GM23338 (cell line): ENCODE results near the gene TMEM190. TPM values are rescaled to one million over a fixed set of nuclear protein-coding genes. Genes with fewer than 3 reads are reported as not detected.

Experiments
- ATAC-seq: fragments of 200-7000 bp; cut with Tn5 transposase; 3 replicates; pipeline ENCODE4 v1.9.1; 2020
- DNase-seq: peaks from one replicate; pipeline ENCODE4 v3.0.0-alpha.2; 2015; ENCODE audit warnings: low spot score
- H2AFZ ChIP-seq: fragments of 200-600 bp; sonication (generic); 2 replicates; pipeline ENCODE4 v1.8.0; 2016; ENCODE audit warnings: antibody characterized with exemption, mild to moderate bottlenecking, moderate library complexity
- H3F3A ChIP-seq: fragments of 200-600 bp; sonication (generic); replicated peaks from 2 replicates; pipeline ENCODE4 v1.8.0; 2017; ENCODE audit warnings: antibody characterized with exemption, mixed run types, low read depth
- H3K27ac ChIP-seq: fragments of 200-600 bp; sonication (generic); 2 replicates; pipeline ENCODE4 v1.6.1; 2016; ENCODE audit warnings: low read depth
- H3K27me3 ChIP-seq: fragments of 200-600 bp; sonication (generic); 2 replicates; pipeline ENCODE4 v1.8.0; 2016; ENCODE audit warnings: mild to moderate bottlenecking, mixed run types, moderate library complexity; ENCODE audit not compliant: insufficient read depth
- H3K36me3 ChIP-seq: fragments of 200-600 bp; sonication (generic); 2 replicates; pipeline ENCODE4 v1.8.0; 2016; ENCODE audit warnings: mild to moderate bottlenecking; ENCODE audit not compliant: insufficient read depth
- H3K4me1 ChIP-seq: fragments of 200-600 bp; sonication (generic); 2 replicates; pipeline ENCODE4 v1.8.0; 2016; ENCODE audit warnings: mild to moderate bottlenecking, moderate library complexity; ENCODE audit not compliant: insufficient read depth
- H3K4me2 ChIP-seq: fragments of 200-600 bp; sonication (generic); 2 replicates; pipeline ENCODE4 v1.7.1; 2017; ENCODE audit warnings: mixed run types
- H3K4me3 ChIP-seq: fragments of 200-600 bp; sonication (generic); 2 replicates; pipeline ENCODE4 v1.6.1; 2016; ENCODE audit warnings: mixed run types
- H3K79me2 ChIP-seq: fragments of 200-600 bp; sonication (generic); replicated peaks from 2 replicates; pipeline ENCODE4 v1.8.0; 2017; ENCODE audit warnings: mild to moderate bottlenecking; ENCODE audit not compliant: insufficient read depth
- H3K9me2 ChIP-seq: fragments of 200-600 bp; sonication (generic); 2 replicates; pipeline ENCODE4 v1.8.0; 2017; ENCODE audit not compliant: insufficient read depth
- H4K20me1 ChIP-seq: fragments of 200-600 bp; sonication (generic); replicated peaks from 2 replicates; pipeline ENCODE4 v1.8.0; 2017; ENCODE audit warnings: mild to moderate bottlenecking; ENCODE audit not compliant: insufficient read depth
- H3K27ac Mint-ChIP-seq: 2 replicates; pipeline ENCODE4 v1.8.0; 2020; ENCODE audit warnings: inconsistent platforms, mild to moderate bottlenecking, moderate library complexity, mixed read lengths
- H3K27me3 Mint-ChIP-seq: 3 replicates; pipeline ENCODE4 v1.8.0; 2022; ENCODE audit warnings: low read depth, mild to moderate bottlenecking, moderate library complexity, mixed read lengths, inconsistent platforms; ENCODE audit not compliant: insufficient read depth, poor library complexity
- H3K36me3 Mint-ChIP-seq: 3 replicates; pipeline ENCODE4 v1.8.0; 2021; ENCODE audit warnings: low read depth, mild to moderate bottlenecking, inconsistent platforms, moderate library complexity, mixed read lengths
- H3K4me1 Mint-ChIP-seq: 3 replicates; pipeline ENCODE4 v1.8.0; 2020; ENCODE audit warnings: mild to moderate bottlenecking, inconsistent platforms, mixed read lengths
- H3K4me3 Mint-ChIP-seq: 3 replicates; pipeline ENCODE4 v1.8.0; 2021; ENCODE audit warnings: moderate library complexity, mild to moderate bottlenecking, inconsistent platforms, mixed read lengths
- H3K9me3 Mint-ChIP-seq: 3 replicates; pipeline ENCODE4 v1.8.0; 2020; ENCODE audit warnings: moderate library complexity, mild to moderate bottlenecking, inconsistent platforms, mixed read lengths
- EZH2phosphoT487 ChIP-seq: fragments of 200-600 bp; sonication (generic); IDR thresholded peaks from one replicate; pipeline ENCODE4 v1.8.1; 2018; ENCODE audit warnings: antibody characterized with exemption; ENCODE audit not compliant: unreplicated experiment
- NANOG ChIP-seq: IDR thresholded peaks from 2 replicates; pipeline ENCODE4 v1.6.1; 2016; ENCODE audit warnings: antibody characterized with exemption, borderline replicate concordance
- POLR2AphosphoS5 ChIP-seq: IDR thresholded peaks from 2 replicates; pipeline ENCODE4 v1.6.1; 2016; ENCODE audit warnings: antibody characterized with exemption, low read depth
- STAT1 ChIP-seq: IDR thresholded peaks from one replicate; pipeline ENCODE4 v1.6.1; 2016; ENCODE audit warnings: antibody characterized with exemption; ENCODE audit not compliant: unreplicated experiment
- ZNF462 ChIP-seq: fragments of 250-450 bp; sonication (Bioruptor Pico); IDR thresholded peaks from 2 replicates; pipeline ENCODE4 v1.5.0; 2020; ENCODE audit warnings: mild to moderate bottlenecking, moderate library complexity
- polyA plus RNA-seq: library from polyadenylated mRNA; unstranded; fragments of >200 nt; fragmentation: Nextera tagmentation; extraction: Ambion mirVana; gene quantifications from 2 replicates; pipeline ENCODE4 v1.2.1, GENCODE V29; 2016
- total RNA-seq: library from RNA; depleted of rRNA; stranded (reverse); fragments of >200 nt; shearing (Covaris generic); gene quantifications from 2 replicates; pipeline ENCODE4 v1.2.3, GENCODE V29; 2014

TMEM190 gene
- total and polyA plus RNA-seq, 2 experiments from 2014 or later: 4.8 TPM; not detected in 1

GRCh38 chr19:55372316-55373081 is 4.1 kb upstream of the TMEM190 start:
- no peaks in the 10 kb centered on the region; the same call in 2 of the 3 replicates for H3K36me3 Mint-ChIP-seq
- TF ChIP-seq POLR2AphosphoS5 (no peak), STAT1 (no peak), ZNF462 (CRISPR knock-in tag) (no peak), NANOG (no peak), EZH2phosphoT487 (no peak)
- H3K4me1 Mint-ChIP-seq: peaks cover 43% of the 10 kb centered on the region
- H3K27me3 Mint-ChIP-seq: peaks cover 58% of the 10 kb centered on the region
- no peaks in the 10 kb centered on the region for H4K20me1 ChIP-seq
- H3K4me1 ChIP-seq: peaks cover 44% of the 10 kb centered on the region
- H3F3A ChIP-seq: 0 out of 2 replicates have a peak, but pooled peaks cover 16% of the 10 kb centered on the region
- H2AFZ ChIP-seq: no peak overlapping the region
- H3K4me3 Mint-ChIP-seq: peak overlapping the region; percentile 3; the same call in 1 of the 3 replicates
- no peak overlapping the region; the same call in 1 of the 2 replicates for H3K4me2 ChIP-seq
- peaks cover 73% of the 10 kb centered on the region for H3K27me3 ChIP-seq
- no peaks in the 10 kb centered on the region for H3K36me3 ChIP-seq
- H3K9me3 Mint-ChIP-seq: no peaks in the 10 kb centered on the region; the same call in 2 of the 3 replicates
- no peaks in the 10 kb centered on the region for H3K9me2 ChIP-seq
- H3K79me2 ChIP-seq: no peaks in the 10 kb centered on the region
- ATAC-seq (no peak), DNase-seq (no peak)
- no peak overlapping the region for H3K27ac Mint-ChIP-seq
- H3K4me3 ChIP-seq: no peak overlapping the region
- H3K27ac ChIP-seq: no peak overlapping the region
